Measurements from ENCODE around the gene PLLP.

The PLLP gene

DNA sequence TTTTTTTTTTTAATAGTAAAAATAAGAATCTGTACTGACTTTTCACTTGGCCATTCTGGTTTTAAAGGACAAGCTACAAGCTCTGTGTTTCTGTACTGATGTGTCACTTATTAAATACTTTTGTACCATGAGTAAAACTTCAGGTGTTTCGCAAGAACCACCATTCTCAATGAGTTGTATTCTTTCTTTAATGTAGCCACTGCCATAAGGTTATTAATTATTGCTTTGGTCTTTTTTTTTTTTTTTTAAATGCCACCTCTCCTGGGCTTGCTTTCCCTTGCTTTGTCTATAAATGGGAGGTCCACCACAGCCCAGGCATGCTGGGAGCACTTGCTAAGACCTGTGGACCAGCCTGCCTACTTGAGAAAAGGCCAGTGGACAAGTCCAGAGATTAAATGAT lies 31.0 kb downstream of the PLLP start:
- no peak for DNase-seq

DNA sequence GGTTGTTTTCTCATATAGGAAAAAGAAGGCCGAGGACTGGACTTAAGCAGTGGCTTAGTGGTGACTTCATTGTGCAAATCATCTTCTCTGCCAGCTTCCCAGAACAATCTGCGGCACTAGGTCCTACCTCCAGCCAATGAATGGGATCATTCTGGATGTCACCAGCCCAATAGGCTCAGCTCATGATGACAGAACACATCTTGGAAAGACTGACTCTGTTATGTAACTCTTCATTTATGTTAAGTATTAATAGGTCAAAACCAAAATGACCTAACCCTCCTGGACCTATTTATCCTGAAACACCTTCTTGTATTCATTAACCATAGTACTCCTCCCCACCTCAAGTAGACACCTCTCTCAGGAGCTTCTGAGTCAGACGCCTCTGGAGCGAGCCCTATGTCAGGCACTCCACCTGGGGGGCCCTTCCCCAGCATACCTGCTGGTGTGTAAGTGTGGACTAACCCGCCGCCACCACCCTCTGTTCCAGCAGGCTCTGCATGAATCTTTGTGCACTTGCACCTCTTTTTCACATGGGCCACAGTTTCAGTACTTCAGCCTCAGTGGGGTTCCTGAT lies 32.2 kb downstream of the PLLP start:
- DNase-seq: no peak

DNA sequence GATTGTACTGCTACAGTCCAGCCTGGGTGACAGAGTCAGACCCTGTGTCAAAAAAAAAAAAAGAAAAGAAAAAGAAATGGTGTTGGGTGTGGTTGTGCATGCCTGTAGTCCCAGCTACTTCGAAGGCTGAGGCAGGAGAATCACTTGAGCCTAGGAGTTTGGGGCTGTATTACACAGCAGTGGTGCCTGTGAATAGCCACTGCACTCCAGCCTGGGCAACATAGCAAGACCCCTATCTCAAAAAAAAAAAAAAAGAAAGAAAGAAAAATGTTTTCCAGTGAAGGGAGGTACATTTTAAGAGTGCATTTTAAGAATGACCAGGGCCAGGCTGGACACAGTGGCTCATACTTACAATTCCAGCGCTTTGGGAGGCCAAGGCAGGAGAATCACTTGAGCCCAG lies 33.1 kb downstream of the PLLP start:
- no peak for DNase-seq

DNA sequence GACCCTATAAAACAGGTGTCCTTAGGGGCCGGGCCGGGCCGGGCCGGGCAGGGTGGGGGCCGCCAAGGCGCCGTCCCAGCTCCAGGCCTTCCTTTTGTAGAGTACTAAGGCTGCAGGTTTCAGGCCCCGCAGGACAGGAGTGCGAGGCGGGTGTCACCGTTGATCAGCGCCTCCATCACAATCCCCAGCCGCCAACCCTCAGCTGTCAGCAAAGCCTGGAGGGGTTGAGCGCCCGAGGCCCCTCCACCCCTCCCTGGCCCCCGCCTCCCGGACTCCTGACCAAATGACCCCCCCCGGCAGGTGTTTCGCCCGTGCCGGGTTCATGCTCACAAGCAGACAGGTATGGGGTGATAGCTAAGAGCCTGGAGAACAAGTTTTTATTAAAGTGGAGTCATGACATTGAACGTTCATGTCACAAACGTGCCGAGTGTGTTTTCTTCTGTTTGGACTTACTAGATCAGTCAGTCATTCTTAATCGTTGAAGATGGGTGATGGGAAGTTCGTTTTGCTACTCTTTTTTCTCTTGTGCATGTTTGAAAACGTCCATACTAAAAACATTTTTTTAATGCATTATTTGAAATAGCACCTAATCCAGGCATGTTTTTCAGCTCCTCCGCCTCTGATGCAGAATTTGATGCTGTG lies 38.9 kb downstream of the PLLP start:
- no peak for DNase-seq

DNA sequence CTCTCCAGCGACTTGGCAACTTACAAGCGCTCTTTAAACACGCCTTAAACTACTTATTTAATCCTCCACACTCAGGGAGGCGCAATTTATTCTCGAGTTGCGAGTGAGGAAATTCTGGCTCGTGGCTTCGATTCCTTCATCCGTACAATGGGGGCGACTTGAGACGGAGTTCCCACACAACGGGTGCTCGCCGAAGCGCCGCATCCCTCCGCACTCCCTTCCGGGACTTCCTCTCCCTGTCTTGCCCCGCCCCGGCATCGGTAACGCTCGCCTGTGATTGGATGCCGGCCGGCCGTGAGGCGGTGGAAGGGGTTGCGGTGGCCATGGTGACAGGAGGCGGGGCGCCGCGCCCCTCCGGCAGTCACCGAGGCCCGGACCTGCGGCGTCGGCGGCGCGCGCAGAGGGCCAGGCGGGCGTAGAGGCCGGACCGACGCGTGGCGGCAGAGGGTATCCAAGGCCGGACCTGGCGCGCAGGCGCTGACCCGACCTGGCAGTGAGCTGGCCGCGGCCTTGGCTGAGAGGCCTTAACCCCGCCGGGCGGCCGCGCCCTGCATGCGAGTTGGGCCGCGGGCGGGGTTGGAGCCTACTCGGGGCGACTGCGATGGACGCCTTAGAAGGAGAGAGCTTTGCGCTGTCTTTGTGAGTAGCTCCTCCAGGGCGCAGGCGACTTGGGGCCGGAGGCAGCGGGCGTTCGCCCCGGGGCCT lies 39.6 kb downstream of the PLLP start, which contains the start of gene ARL2BP:
Gene ARL2BP, plus strand, starts transcription at position 493 of the 705 bp plus-strand sequence. Its CDS starts 109 bp downstream, at position 602.
- DNase-seq: peak; percentile 97

DNA sequence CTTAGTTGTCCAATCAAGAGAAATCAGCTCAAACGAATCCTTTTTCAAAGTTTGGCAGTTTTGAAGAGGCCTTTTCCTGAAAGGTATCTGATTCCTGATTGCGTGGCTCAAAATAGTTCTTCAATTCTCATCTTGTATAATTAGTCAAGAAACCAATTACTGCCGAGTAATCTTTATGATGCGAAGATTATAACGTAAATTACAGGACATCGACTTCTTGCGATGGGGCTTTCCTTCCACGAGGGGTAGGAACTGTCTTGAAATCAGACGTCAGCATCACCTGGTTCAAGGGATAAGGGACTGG lies 40.1 kb downstream of the PLLP start:
- DNase-seq: no peak

DNA sequence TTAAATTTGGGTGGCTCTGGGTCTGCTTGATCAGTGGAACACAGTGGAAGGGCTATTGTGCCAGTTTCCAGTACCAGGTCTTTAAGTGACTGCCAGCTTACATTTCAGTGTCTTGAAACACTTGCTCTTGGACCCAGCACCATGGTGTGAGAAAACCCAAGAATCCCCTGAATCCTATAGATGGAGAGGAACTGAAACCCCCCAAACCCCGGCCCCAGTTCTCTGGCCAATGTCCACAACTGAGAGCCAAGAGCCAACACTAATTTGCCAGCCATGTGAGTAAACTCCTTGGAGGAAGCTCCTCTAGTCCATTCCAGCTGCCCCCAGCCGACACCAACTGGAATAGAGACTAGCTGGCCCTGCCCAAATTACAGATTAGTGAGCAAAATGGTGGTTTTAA lies 41.8 kb downstream of the PLLP start:
- no peak for DNase-seq

DNA sequence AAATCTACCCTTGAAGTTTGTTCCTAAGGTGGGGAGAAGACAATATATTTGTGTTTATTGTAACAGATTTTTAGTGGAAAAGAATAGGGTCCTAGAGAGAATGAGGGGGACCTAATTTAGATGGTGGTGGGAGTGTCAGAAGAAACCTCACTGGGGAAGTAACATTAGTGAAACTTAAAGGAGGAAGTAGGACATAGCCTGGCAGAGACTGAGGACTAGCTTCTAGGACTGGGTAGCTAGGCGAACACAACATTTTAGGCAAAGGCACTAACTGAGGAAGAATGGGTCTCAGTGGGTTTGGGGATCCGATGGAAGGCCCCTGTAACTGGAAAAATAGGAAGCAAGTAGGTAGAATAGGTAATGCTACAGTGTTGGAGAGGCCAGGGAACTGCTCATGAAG lies 43.6 kb downstream of the PLLP start:
- no peak for DNase-seq

DNA sequence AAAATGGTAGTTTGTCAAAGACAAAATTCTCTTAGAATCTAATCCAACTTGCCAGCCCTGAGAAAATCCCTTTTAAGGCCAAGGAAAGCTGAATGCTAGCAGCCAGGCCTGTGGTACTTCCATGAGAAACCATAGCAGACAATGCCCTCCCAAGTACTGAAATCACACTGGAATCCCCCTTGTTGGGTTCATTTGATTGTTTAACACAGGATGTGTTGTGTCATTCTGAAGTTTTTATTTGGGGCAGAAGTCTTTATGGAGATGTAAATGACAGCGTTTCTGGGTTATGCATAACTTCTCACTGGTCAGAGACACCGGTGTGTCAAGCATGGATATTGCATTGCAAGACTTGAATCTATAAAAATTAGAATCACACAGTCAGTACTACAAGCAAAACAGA lies 45.4 kb downstream of the PLLP start:
- no peak for DNase-seq

DNA sequence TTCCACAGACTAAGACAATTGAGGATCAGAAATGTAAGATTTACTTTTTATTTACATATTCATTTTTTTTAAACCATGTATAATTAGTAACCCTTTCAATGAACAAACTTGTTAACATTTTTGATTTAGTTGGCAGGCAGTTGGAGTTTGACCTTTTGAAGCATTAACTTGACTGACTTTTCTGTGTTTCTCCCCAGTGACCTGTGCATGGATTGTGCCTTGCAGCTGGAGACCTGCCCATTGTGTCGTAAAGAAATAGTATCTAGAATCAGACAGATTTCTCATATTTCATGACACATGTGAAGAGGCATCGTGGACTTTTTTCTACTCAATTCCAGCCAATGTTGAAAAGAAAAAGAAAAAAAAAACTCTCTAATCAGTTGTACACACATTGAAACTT lies 45.8 kb downstream of the PLLP start:
- DNase-seq: no peak

DNA sequence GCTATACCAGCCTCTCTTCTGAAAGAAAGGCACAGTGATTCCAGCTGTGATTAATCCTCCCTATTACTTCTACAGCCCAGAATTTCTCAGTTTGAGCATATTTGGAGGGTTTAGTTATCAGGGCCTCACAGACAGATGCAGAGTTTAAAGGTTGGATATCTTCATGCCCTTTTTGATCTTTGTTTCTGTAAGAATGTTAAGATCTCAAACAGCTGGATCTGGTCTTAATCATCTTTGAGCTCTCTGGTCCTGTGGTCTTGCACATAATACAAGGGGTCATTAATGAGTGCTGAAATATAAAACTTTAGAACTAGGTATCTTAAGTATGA lies 48.5 kb downstream of the PLLP start:
- no peak for DNase-seq

DNA sequence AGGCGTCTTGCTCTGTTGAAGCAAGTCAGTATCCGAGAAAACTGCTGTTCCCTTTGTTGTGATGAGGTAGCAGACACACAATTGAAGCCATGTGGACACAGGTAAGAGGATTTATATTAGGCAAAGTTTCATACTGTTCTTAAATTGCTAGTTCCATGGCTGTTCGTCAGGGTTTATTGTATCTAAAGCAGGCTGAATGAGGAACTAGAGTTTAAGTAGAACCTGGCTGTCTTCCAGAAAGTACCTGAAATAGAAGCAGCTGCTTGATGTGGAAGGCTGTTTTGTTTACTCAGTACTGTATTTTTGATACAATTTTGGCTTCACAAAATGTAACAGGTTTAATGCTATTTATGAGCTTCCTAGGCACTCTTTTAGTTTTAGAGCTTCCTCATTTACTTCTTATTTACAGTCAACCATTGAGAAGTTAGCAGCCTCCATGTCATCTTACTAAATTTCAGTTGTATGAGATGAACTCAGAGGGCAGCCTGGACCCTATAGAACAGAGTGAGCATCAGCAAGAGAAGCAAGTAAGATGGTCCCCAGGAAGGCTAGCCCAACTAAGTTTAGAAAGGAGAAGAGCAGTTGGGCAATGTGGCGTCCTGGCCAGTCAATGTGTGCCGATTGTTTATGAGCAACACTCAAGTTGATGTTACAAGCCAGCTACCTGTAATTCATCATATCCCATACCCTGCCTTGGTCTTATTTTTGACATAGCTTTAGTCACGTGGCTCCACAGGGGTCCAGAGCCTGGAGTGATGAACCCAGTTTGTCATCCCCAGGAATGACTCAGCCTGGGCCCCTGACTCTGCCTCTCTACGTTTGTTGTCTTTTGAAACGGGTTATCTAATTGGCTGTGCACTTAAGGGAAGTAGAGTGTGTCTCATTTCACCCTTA lies 49.1 kb downstream of the PLLP start:
- no peak for DNase-seq

DNA sequence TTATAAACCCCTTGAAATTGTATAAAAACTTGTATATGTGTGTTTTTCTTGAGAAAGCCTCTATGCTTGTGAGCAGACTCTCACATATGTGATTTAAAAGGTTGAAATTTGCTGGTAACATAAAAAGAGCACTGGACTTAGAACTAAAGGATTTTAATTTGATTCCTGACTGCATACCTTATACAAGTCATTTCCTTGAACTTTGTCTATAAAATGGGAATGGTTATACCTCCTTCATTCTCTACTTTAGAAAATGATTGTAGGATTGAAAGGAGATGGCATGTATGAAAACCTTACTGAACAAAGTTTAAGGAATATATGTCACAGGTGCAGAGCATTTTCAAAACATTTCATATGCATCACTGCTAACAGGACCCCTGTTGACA lies 49.8 kb downstream of the PLLP start:
- no peak for DNase-seq

DNA sequence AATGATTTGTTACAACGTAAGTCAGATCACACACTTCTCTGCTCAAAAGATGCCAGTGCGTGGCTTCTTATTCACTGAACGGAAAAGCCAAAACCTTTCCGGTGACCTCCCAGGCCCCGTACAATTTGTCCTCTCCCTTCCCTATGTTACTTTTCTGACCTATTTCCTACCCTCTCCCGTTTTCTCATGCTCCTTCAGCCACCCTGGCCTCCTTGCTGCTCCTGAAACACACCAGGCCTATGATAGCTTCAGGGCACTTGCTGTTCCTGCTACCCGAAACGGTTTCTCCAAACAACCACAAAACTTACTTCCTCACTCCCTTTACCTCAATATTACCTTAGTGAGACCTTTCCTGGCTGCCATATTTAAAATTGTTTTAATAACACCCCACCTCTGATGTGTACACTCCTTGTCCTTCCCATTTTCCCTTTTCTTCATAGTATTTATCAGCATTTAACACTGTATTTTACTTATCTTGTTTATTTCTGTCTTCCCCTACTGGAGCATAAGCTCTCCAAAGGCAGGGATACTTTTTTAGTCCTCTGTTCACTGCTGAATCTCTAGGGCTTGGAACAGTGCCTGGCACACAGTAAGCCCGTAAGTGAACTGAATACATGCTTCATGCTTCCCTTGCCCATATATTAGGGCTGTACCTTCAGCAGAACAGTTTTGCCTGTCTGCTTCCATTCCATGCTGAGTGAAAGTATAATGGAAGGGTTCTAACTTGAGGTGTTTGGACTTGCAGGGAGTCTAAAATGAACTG lies 50.3 kb downstream of the PLLP start:
- no peak for DNase-seq

DNA sequence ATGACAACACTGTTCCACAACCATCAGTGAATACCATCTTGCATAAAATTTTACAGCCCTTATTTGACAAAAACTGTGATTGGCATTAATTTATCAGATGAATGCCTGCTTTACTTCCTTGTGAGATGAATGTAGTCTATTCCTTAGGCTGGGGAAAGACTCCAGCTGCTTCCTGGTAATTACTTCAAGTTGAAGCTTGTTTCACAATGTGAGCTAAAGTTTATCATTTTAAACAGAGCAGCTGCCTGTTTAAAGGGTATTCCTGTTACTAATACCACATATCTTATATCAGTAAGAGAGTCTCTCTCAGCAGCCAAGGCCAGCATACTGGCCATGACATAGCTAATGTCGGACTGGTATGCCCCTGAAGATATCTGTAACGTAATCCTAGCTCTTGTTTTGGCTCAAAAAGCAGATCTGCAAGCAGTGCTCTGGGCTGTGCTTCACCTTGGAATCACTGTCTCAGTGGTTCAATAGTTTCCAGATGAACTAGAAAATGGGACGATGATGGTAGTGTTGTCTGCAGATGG lies 52.6 kb downstream of the PLLP start:
- DNase-seq: no peak

DNA sequence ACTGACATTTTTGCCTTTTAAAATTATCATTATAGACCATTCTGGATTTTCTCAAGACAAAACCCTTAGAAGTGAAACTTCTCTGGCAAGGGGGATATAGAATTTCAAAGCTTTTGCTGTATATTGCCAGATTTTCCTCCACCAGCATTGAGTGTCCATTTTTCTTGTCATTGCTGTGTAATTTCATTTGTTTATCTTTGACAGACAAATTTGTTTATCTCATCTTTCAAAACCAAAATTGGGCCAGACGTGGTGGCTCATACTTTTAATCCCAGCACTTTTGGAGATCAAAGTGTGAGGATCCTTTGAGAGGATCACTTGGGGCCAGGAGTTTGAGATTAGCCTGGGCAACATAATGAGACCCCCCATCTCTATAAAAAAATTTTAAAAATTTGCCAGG lies 55.4 kb downstream of the PLLP start:
- DNase-seq: no peak

DNA sequence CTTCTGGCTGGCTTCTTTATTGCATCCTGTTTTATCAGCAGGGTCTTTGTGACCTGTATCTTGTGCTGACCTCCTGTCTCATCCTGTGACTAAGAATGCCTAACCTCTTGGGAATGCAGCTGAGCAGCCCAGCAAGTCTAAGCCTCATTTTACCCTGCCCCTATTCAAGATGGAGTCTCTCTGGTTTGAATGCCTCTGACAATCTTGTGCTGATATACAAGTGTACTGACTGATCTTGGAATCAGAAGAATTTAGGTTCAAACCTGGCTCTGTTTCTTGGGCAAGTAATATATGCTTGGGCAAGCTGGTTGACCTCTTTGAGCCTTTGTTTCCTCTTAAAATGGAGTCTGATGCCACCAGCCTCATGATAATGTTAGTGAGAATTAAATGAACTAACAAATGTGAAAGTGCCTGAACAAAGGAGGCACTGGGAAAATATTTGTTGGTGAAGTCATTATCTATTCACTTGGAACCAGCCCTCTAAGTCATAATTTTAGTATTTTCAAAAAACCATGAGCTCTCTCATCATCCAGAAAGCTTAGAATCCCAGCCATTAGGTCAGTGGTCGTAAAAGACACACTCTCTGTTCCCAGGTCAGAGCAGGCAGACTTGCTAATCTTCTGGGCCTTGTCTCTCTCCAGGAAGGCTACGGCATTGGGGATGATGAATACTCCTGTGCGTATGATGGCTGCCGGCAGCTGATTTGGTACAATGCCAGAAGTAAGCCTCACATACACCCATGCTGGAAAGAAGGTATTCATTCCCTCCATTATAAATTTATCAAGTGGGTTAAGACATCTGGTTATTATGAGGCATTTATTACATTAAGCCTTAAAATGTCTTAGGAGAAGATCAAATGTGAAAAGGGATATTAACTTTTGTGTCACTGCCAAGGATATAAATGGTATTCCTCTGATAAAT lies 57.5 kb downstream of the PLLP start:
- DNase-seq: no peak

DNA sequence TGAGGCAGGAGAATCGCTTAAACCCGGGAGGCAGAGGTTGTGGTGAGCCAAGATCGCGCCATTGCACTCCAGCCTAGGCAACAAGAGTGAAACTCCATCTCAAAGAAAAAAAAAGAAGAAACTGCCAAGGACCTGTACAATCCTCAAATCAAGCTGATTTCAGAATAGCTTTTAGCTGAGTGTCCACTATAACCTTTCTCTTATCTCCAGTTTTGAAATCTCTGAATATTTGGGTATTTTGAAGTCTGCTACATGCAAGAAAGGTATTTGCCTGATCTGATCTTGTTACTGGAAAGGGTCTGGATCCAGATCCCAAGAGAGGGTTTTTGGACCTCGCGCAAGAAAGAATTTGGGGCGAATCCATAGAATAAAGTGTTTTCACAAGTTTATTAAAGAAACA lies 58.5 kb downstream of the PLLP start:
- no peak for DNase-seq

DNA sequence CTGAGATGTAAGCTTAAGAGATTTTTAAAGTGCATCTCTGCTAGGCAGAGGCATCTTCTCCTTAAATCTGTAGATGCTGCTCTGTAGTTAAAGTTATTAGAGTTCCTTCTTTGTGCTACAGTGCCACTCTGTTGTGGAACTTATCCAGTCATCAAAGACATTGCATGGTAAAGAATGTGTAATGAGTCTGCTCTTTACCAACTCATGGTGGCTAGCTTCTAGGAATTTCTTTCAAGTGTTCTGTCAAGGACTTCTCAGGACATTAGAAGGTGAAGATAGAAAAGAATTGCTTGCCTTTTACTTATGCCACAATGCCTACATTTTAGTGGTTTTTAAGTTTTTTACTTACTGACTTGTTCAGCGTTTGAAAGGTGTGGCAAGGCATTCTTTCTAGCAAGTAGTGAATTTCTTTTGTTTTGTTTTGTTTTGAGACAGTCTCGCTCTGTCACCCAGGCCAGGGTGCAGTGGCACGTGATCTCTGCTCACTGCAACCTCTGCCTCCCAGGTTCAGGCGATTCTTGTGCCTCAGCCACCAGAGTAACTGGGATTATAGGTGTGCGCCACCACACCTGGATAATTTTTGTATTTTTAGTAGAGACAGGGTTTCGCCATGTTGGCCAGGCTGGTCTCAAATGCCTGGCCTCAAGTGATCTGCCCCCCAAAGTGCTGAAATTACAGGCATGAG lies 59.7 kb downstream of the PLLP start:
- DNase-seq: no peak

DNA sequence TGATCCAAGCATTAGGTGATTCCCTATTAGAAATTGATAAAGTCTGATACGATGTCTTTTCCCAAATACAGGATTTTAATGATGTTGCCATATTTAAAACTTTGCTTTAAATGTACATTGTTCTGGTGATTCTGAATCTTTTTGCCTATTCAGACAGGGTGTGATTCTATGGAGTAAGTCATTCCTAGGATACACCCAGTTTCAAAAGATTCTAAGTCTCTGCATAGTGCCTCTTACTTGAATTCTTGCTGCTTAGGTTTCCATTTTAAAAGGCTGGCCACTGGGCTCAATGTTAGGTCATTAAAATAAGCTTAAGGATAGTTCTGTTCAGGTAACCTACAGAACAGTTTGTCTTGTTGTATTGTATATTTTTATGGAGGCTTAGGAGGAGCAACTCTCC lies 61.4 kb downstream of the PLLP start:
- no peak for DNase-seq

DNA sequence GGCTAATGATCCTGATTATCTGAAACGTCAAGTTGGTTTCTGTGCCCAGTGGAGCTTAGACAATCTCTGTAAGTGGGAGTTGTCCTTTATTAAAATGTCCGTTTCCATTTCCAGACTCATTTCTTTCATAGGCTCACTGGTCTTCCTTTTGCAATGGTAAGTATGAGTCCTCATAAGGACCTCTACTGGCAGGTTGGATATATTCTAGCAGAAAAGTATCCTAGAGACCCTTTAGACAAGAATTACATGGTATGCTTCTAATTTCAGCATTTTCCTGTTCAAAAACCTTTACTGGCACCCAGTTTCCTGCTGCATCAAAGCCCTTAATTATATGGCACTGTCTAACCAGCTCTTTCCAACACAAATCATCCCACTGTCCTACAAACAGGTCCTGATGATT lies 67.5 kb downstream of the PLLP start:
- DNase-seq: no peak

All from midbrain (tissue), 1 donor.